ENCODE measurements around the gene TUBA8.
A peak's percentile ranks its signal among the peaks of the same experiment; 100 is the strongest.
"Not testable (repeated sequence)": the region's sequence is repeated elsewhere in the genome, so short reads cannot be mapped to it uniquely, and the experiment has no call there.

The TUBA8 gene

GRCh38 chr22:18077639-18078328 is 32.8 kb upstream of the TUBA8 start, which contains the start of gene PEX26:
TSS of gene PEX26 (plus strand) at chr22:18077990. CDS start at chr22:18078377, 387 bp downstream.
- peak; percentile 95 for DNase-seq

GRCh38 chr22:18078329-18079041 is 32.1 kb upstream of the TUBA8 start:
- peak; percentile 76 for DNase-seq

GRCh38 chr22:18079706-18080233 is 30.8 kb upstream of the TUBA8 start:
- DNase-seq: no peak

- no peak for DNase-seq
Observed at GRCh38 chr22:18081416-18081815, 29.2 kb upstream of the TUBA8 start.

- no peak for DNase-seq
Observed at GRCh38 chr22:18082467-18082866, 28.1 kb upstream of the TUBA8 start.

GRCh38 chr22:18083406-18083805 is 27.2 kb upstream of the TUBA8 start:
- no peak for DNase-seq

GRCh38 chr22:18085188-18085587 is 25.4 kb upstream of the TUBA8 start:
- DNase-seq: no peak

GRCh38 chr22:18087350-18087855 is 23.2 kb upstream of the TUBA8 start:
- no peak for DNase-seq

GRCh38 chr22:18088825-18089568 is 21.6 kb upstream of the TUBA8 start:
- no peak for DNase-seq

- DNase-seq: no peak
Observed at GRCh38 chr22:18090286-18090685, 20.3 kb upstream of the TUBA8 start.

- no peak for DNase-seq
Observed at GRCh38 chr22:18091478-18091877, 19.1 kb upstream of the TUBA8 start.

GRCh38 chr22:18091916-18092526 is 18.6 kb upstream of the TUBA8 start:
- no peak for DNase-seq

GRCh38 chr22:18093661-18094060 is 16.9 kb upstream of the TUBA8 start:
- no peak for DNase-seq

GRCh38 chr22:18095101-18095805 is 15.4 kb upstream of the TUBA8 start:
- no peak for DNase-seq

- no peak for DNase-seq
Observed at GRCh38 chr22:18096823-18097222, 13.8 kb upstream of the TUBA8 start.

GRCh38 chr22:18100781-18101180 is 9.8 kb upstream of the TUBA8 start:
- no peak for DNase-seq

GRCh38 chr22:18101536-18101935 is 9.1 kb upstream of the TUBA8 start:
- DNase-seq: no peak

GRCh38 chr22:18103527-18104269 is 6.9 kb upstream of the TUBA8 start:
- DNase-seq: no peak

GRCh38 chr22:18104566-18104965 is 6.0 kb upstream of the TUBA8 start:
- DNase-seq: no peak

GRCh38 chr22:18105981-18106380 is 4.6 kb upstream of the TUBA8 start:
- DNase-seq: not testable (repeated sequence)
